ENCODE results near the gene LIME1.

Gene LIME1

DNA sequence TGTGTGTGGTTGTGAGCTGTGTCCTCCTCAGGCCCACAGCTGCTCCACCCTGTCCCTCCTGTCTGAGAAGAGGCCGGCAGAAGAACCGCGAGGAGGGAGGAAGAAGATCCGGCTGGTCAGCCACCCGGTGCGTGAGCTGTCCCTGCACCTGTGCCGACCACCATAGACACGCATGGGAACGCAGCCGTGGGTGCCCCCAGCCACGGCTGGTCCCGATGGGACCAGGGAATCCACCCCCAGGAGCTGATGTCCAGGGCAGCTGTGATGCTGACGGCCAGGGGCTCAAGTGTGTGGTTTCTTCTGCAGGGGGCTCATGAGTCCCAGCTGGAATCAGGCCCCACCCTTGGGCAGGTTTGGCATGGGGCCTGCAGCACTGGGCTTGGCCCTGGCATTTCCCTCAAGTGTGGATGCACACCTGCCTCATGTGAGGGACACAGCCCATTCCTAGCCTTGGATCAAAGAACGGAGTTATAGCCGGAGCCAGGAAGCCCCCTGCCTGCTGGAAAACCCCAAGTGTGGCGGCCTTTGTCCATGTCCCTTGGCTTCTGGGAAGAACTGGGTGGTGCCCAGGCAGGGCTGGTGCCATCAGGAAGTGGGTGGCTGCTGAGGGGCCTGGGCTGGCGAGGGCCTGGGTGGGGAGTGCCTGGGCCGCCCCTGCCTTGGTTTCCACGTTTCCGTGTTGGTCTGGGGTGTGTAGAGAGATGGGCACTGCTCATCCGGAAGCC lies 44.6 kb upstream of the LIME1 start:
- Histone ChIP-seq H3K4me3 (ENCODE audit: insufficient read depth in 1 of 2, low read depth in 1 of 2, low read length in 2 of 2) (no peak overlapping the region), H2BK15ac (ENCODE audit: low read depth, poor library complexity, severe bottlenecking) (no peak overlapping the region), H3K4me2 (ENCODE audit: low read length, poor library complexity, severe bottlenecking) (no peak overlapping the region), H3K23ac (ENCODE audit: low read length in 2 of 2) (no peak overlapping the region), H3K18ac (ENCODE audit: low read depth in 1 of 2, low read length in 2 of 2) (no peak overlapping the region), H2AFZ (ENCODE audit: low read depth, low read length) (no peak overlapping the region), H3K9ac (ENCODE audit: low read length) (no peak overlapping the region), H3K4ac (ENCODE audit: low read depth in 1 of 2, low read length in 2 of 2) (no peak overlapping the region), H3K4me1 (ENCODE audit: control insufficient read depth, insufficient read depth, low read depth, low read length) (peaks cover 42% of the 10 kb centered on the region), H4K8ac (ENCODE audit: low read length) (no peak overlapping the region), H3K36me3 (ENCODE audit: control insufficient read depth in 1 of 2, insufficient read depth in 2 of 2, low read depth in 1 of 2, low read length in 2 of 2) (peaks cover 4 to 63% of the 10 kb centered on the region in 2 experiments), H4K91ac (ENCODE audit: low read length) (peak overlapping the region; percentile 16), H3K79me1 (replicated peaks; ENCODE audit: low read length, poor library complexity, severe bottlenecking) (peaks cover 8% of the 10 kb centered on the region), H3K14ac (ENCODE audit: low read length in 2 of 2) (no peak overlapping the region), H2BK120ac (ENCODE audit: low read depth, low read length) (no peak overlapping the region), H2AK5ac (ENCODE audit: low read length, severe bottlenecking) (no peak overlapping the region), H2BK5ac (ENCODE audit: low read depth, low read length, poor library complexity, severe bottlenecking) (no peak overlapping the region), H3K9me3 (ENCODE audit: control insufficient read depth, low read length) (no peaks in the 10 kb centered on the region), H3K27me3 (ENCODE audit: control insufficient read depth in 1 of 2, insufficient read depth in 1 of 2, low read length in 2 of 2) (no peaks in the 10 kb centered on the region), H2BK12ac (ENCODE audit: low read length in 2 of 2) (no peak overlapping the region), H3K27ac (ENCODE audit: low read length, poor library complexity, severe bottlenecking) (no peak overlapping the region)
- no peak for DNase-seq
- 95% methylated on average over 17 of the region's 21 CpGs for WGBS

GRCh38 chr20:63692436-63693082 lies 43.9 kb upstream of the LIME1 start:
- H3K9me3 ChIP-seq (ENCODE audit: control insufficient read depth, low read length): no peaks in the 10 kb centered on the region
- H3K4ac ChIP-seq (ENCODE audit: low read depth in 1 of 2, low read length in 2 of 2): no peak overlapping the region
- peaks cover 42% of the 10 kb centered on the region for H3K4me1 ChIP-seq (ENCODE audit: control insufficient read depth, insufficient read depth, low read depth, low read length)
- DNase-seq: no peak
- H3K27ac ChIP-seq (ENCODE audit: low read length, poor library complexity, severe bottlenecking): no peak overlapping the region
- H3K79me1 ChIP-seq (replicated peaks; ENCODE audit: low read length, poor library complexity, severe bottlenecking): peaks cover 12% of the 10 kb centered on the region
- no peak overlapping the region for H3K9ac ChIP-seq (ENCODE audit: low read length)
- H2AK5ac ChIP-seq (ENCODE audit: low read length, severe bottlenecking): no peak overlapping the region
- no peak overlapping the region for H3K18ac ChIP-seq (ENCODE audit: low read depth in 1 of 2, low read length in 2 of 2)
- peak overlapping the region; percentile 45 for H2BK15ac ChIP-seq (ENCODE audit: low read depth, poor library complexity, severe bottlenecking)
- no peak overlapping the region for H4K8ac ChIP-seq (ENCODE audit: low read length)
- WGBS: 89% methylated on average over 19 of the region's 20 CpGs
- H3K27me3 ChIP-seq (ENCODE audit: control insufficient read depth in 1 of 2, insufficient read depth in 1 of 2, low read length in 2 of 2): no peaks in the 10 kb centered on the region
- no peak overlapping the region for H2BK120ac ChIP-seq (ENCODE audit: low read depth, low read length)
- no peak overlapping the region for H3K14ac ChIP-seq (ENCODE audit: low read length in 2 of 2)
- H3K4me2 ChIP-seq (ENCODE audit: low read length, poor library complexity, severe bottlenecking): no peak overlapping the region
- no peak overlapping the region for H3K23ac ChIP-seq (ENCODE audit: low read length in 2 of 2)
- no peak overlapping the region for H2BK5ac ChIP-seq (ENCODE audit: low read depth, low read length, poor library complexity, severe bottlenecking)
- peaks cover 4 to 69% of the 10 kb centered on the region in 2 experiments for H3K36me3 ChIP-seq (ENCODE audit: control insufficient read depth in 1 of 2, insufficient read depth in 2 of 2, low read depth in 1 of 2, low read length in 2 of 2)
- H4K91ac ChIP-seq (ENCODE audit: low read length): peak overlapping the region; percentile 22
- H2AFZ ChIP-seq (ENCODE audit: low read depth, low read length): no peak overlapping the region
- peak overlapping the region in 1 of 2 experiments; percentile 3 for H2BK12ac ChIP-seq (ENCODE audit: low read length in 2 of 2)
- no peak overlapping the region for H3K4me3 ChIP-seq (ENCODE audit: insufficient read depth in 1 of 2, low read depth in 1 of 2, low read length in 2 of 2)

- DNase-seq: no peak
- Histone ChIP-seq H2BK12ac (ENCODE audit: low read length in 2 of 2) (no peak overlapping the region), H2BK15ac (ENCODE audit: low read depth, poor library complexity, severe bottlenecking) (peak overlapping the region; percentile 8), H3K4me3 (ENCODE audit: insufficient read depth in 1 of 2, low read depth in 1 of 2, low read length in 2 of 2) (no peak overlapping the region), H3K9me3 (ENCODE audit: control insufficient read depth, low read length) (no peaks in the 10 kb centered on the region), H3K4ac (ENCODE audit: low read depth in 1 of 2, low read length in 2 of 2) (no peak overlapping the region), H3K14ac (ENCODE audit: low read length in 2 of 2) (no peak overlapping the region), H3K4me1 (ENCODE audit: control insufficient read depth, insufficient read depth, low read depth, low read length) (peaks cover 44% of the 10 kb centered on the region), H3K9ac (ENCODE audit: low read length) (no peak overlapping the region), H3K27me3 (ENCODE audit: control insufficient read depth in 1 of 2, insufficient read depth in 1 of 2, low read length in 2 of 2) (no peaks in the 10 kb centered on the region), H2BK5ac (ENCODE audit: low read depth, low read length, poor library complexity, severe bottlenecking) (no peak overlapping the region), H3K23ac (ENCODE audit: low read length in 2 of 2) (no peak overlapping the region), H4K8ac (ENCODE audit: low read length) (no peak overlapping the region), H2AFZ (ENCODE audit: low read depth, low read length) (no peak overlapping the region), H2AK5ac (ENCODE audit: low read length, severe bottlenecking) (no peak overlapping the region), H3K18ac (ENCODE audit: low read depth in 1 of 2, low read length in 2 of 2) (no peak overlapping the region), H3K27ac (ENCODE audit: low read length, poor library complexity, severe bottlenecking) (no peak overlapping the region), H2BK120ac (ENCODE audit: low read depth, low read length) (no peak overlapping the region), H4K91ac (ENCODE audit: low read length) (no peak overlapping the region), H3K79me1 (replicated peaks; ENCODE audit: low read length, poor library complexity, severe bottlenecking) (peaks cover 12% of the 10 kb centered on the region), H3K36me3 (ENCODE audit: control insufficient read depth in 1 of 2, insufficient read depth in 2 of 2, low read depth in 1 of 2, low read length in 2 of 2) (peaks cover 4 to 67% of the 10 kb centered on the region in 2 experiments), H3K4me2 (ENCODE audit: low read length, poor library complexity, severe bottlenecking) (no peak overlapping the region)
- WGBS: 91% methylated on average over 7 of the region's 10 CpGs
Observed at GRCh38 chr20:63693083-63693732, 43.3 kb upstream of the LIME1 start.

Data from mesenchymal stem cell (in vitro differentiated cells and primary cell).